Kidney (tissue), 14 donors: Measurements from ENCODE around the gene UPF1. TPM values are rescaled to one million over a fixed set of nuclear protein-coding genes. Genes with fewer than 3 reads are reported as not detected.

Experiments
- DNase-seq, 5 donors: peaks; one replicate each; pipeline ENCODE4 v3.0.0-alpha.2; 2013 to 2020
- FAIRE-seq: peaks from 2 replicates; lab custom pipeline; 2012; peaks lifted over from hg19 to GRCh38; lab: Jason Lieb, UNC
- H3K27ac ChIP-seq, 2 donors: one replicate each; pipeline ENCODE4 v1.7.0; 2013; ENCODE audit warnings: low read depth in 2 of 2, low read length in 2 of 2, inconsistent platforms in 1 of 2
- H3K27me3 ChIP-seq: one replicate; pipeline ENCODE4 v1.7.1; 2013; ENCODE audit warnings: low read length, inconsistent platforms; ENCODE audit not compliant: control insufficient read depth, insufficient read depth
- H3K36me3 ChIP-seq, 3 donors: one replicate each; pipeline versions ENCODE4 v1.7.0 to v1.7.1; 2013; ENCODE audit warnings: low read length in 3 of 3, control low read depth in 1 of 3, inconsistent platforms in 1 of 3; ENCODE audit not compliant: insufficient read depth in 3 of 3, control insufficient read depth in 2 of 3
- H3K4me1 ChIP-seq, 3 donors: one replicate each; pipeline versions ENCODE4 v1.7.0 to v1.7.1; 2013; ENCODE audit warnings: low read length in 3 of 3, inconsistent platforms in 1 of 3, low read depth in 1 of 3; ENCODE audit not compliant: control insufficient read depth in 2 of 3, insufficient read depth in 2 of 3
- H3K4me3 ChIP-seq, 3 donors: one replicate each; pipeline versions ENCODE4 v1.7.0 to v1.8.1; 2013; ENCODE audit warnings: low read length in 3 of 3, control low read depth in 1 of 3, inconsistent platforms in 1 of 3
- H3K9ac ChIP-seq, 3 donors: one replicate each; pipeline versions ENCODE4 v1.7.0 to v1.7.1; 2013; ENCODE audit warnings: low read length in 3 of 3, control low read depth in 1 of 3, inconsistent platforms in 1 of 3
- H3K9me3 ChIP-seq, 3 donors: one replicate each; pipeline versions ENCODE4 v1.7.0 to v1.7.1; 2013; ENCODE audit warnings: low read length in 3 of 3, control low read depth in 1 of 3, inconsistent platforms in 1 of 3; ENCODE audit not compliant: control insufficient read depth in 2 of 3, insufficient read depth in 1 of 3
- CTCF ChIP-seq: IDR thresholded peaks from 3 replicates; pipeline ENCODE4 v1.5.1; 2012; ENCODE audit warnings: mild to moderate bottlenecking, moderate library complexity, borderline replicate concordance; ENCODE audit not compliant: insufficient read depth; ENCODE audit errors: extremely low read depth
- intact Hi-C: fragments of 100-400 bp; cut with DNase I; formaldehyde crosslinking; loops from one replicate; pipeline ENCODE4 v1.11.1; 2022
- polyA plus RNA-seq: library from polyadenylated mRNA; stranded (reverse); fragments of 350-450 nt; fragmentation: Illumina TruSeq; extraction: RNeasy Lipid Tissue Mini Kit (QIAGEN cat#74804); gene quantifications from one replicate; pipeline ENCODE4 v1.2.3, GENCODE V29; 2014; ENCODE audit warnings: low read depth, low replicate concordance; ENCODE audit not compliant: insufficient read depth
- total RNA-seq: library from RNA; stranded (reverse); fragmentation: NEBNext Ultra II Directional; extraction: Animal tissue kit (Norgen Biotek cat#: 25700); gene quantifications from one replicate; pipeline ENCODE4 v1.2.1, GENCODE V29; 2021
- donor health status: control.
- donor health status: control.
- donor health status: control.
- donor health status: control.
- donor health status: control.
- donor health status: DM: yes; HTN: yes; CAD: no.
- donor health status: Normal renal cell carcinoma (clear cell type).

The UPF1 gene
- total and polyA plus RNA-seq, 2 donors from 2014 or later, result 34.2 to 70.1 TPM

- Histone ChIP-seq H3K27me3 (no peaks in the 10 kb centered on the region), H3K36me3 (no peaks in the 10 kb centered on the region), H3K4me1 (no peaks in the 10 kb centered on the region), H3K27ac (no peak within 1 kb of the TSS), H3K4me3 (no peak within 1 kb of the TSS), H3K9me3 (no peaks in the 10 kb centered on the region), H3K9ac (no peak within 1 kb of the TSS)
- FAIRE-seq, result no peak
- no peak for TF ChIP-seq CTCF
- DNase-seq, result peak in 2 of 5 donors; percentile 34 to 54
- intact Hi-C loops, result no loop called here
Observed at GRCh38 chr19:18895824-18896341, 64.1 kb downstream of the UPF1 start, which contains the start of gene CERS1. TSS of gene CERS1 (minus strand) at chr19:18896158. CDS start at chr19:18896072, 86 bp downstream.

GRCh38 chr19:18896421-18896841 lies 64.7 kb downstream of the UPF1 start:
- FAIRE-seq, result no peak
- intact Hi-C loops, result no loop called here

GRCh38 chr19:18897094-18898029 lies 65.6 kb downstream of the UPF1 start:
- Histone ChIP-seq H3K36me3 (peaks cover 0 to 3% (median 0%) of the 10 kb centered on the region in 3 donors), H3K4me1 (no peaks in the 10 kb centered on the region), H3K9me3 (no peaks in the 10 kb centered on the region), H3K27me3 (no peaks in the 10 kb centered on the region), H3K4me3 (no peak overlapping the region), H3K27ac (no peak overlapping the region), H3K9ac (no peak overlapping the region)
- intact Hi-C loops, result no loop called here
- DNase-seq (peak in 1 of 5 donors; percentile 51), FAIRE-seq (no peak)
- TF ChIP-seq CTCF, result no peak

More at GRCh38 chr19:18896421-18896841, 64.7 kb downstream of the UPF1 start:
- no peaks in the 10 kb centered on the region for H3K27me3 ChIP-seq
- no peak overlapping the region for H3K9ac ChIP-seq
- no peaks in the 10 kb centered on the region for H3K4me1 ChIP-seq
- no peak overlapping the region for H3K27ac ChIP-seq
- DNase-seq, result peak in 2 of 5 donors; percentile 37 to 62
- H3K36me3 ChIP-seq, result peaks cover 0 to 3% (median 0%) of the 10 kb centered on the region in 3 donors
- TF ChIP-seq CTCF, result no peak
- H3K4me3 ChIP-seq, result no peak overlapping the region
- H3K9me3 ChIP-seq, result no peaks in the 10 kb centered on the region
